T-helper 17 cell (primary cell): ENCODE measurements around the gene RCCD1. TPM values are rescaled to one million over a fixed set of nuclear protein-coding genes. Genes with fewer than 3 reads are reported as not detected.

Experiments used
- ATAC-seq: fragments of 150-1000 bp; cut with Tn5 transposase; 2 replicates; pipeline ENCODE4 v1.10.0; 2021; ENCODE audit warnings: mild to moderate bottlenecking, moderate library complexity
- DNase-seq, 3 donors: peaks; one replicate each; pipeline versions ENCODE4 v3.0.0 to v3.0.0-alpha.2; 2020 to 2021
- H3K9me3 ChIP-seq: one replicate; pipeline ENCODE4 v1.7.0; 2013; ENCODE audit warnings: low read length, mild to moderate bottlenecking; ENCODE audit not compliant: control insufficient read depth, poor library complexity, severe bottlenecking
- H3K27ac Mint-ChIP-seq: one replicate; pipeline ENCODE4 v1.8.0; 2022; ENCODE audit warnings: mild to moderate bottlenecking, moderate library complexity, mixed read lengths
- H3K27me3 Mint-ChIP-seq: one replicate; pipeline ENCODE4 v1.8.0; 2022; ENCODE audit warnings: mixed read lengths
- H3K36me3 Mint-ChIP-seq: one replicate; pipeline ENCODE4 v1.8.0; 2022; ENCODE audit warnings: low read depth, mixed read lengths
- H3K4me1 Mint-ChIP-seq: one replicate; pipeline ENCODE4 v1.8.0; 2022; ENCODE audit warnings: mild to moderate bottlenecking, mixed read lengths
- H3K4me3 Mint-ChIP-seq: one replicate; pipeline ENCODE4 v1.8.0; 2022; ENCODE audit warnings: mild to moderate bottlenecking, moderate library complexity, mixed read lengths
- total RNA-seq, 4 donors: library from RNA in 2 of 4; stranded (reverse) in 2 of 4; gene quantifications; one replicate each; pipeline ENCODE4 v1.2.3 and lab custom pipeline; 2022 to 2026

RCCD1 gene
- total RNA-seq, 2 donors from 2014 or later, result 3.7 to 5.3 TPM

DNA sequence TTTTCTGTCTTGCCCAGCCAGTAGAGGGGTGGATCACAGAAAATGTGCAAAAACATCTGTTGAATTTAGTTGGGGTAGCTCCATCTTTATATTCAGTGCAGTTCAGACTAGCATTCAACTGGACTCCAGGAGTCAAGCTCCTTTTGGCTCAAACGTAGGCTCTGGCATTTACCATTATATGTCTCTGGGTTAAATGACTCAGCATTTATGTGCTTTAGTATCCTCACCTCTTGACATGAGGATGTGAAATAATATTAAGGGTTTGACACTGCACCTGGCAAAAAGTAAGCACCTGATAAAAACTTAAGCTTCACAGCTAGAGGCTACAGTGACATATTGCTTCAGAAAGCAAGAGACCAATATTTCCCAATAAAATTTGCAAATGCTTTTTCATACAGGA is 24.9 kb downstream of the RCCD1 start:
- Mint-ChIP-seq H3K4me3 (no peak overlapping the region), H3K27ac (no peak overlapping the region), H3K27me3 (no peaks in the 10 kb centered on the region), H3K4me1 (peaks cover 4% of the 10 kb centered on the region), H3K36me3 (peaks cover under 1% of the 10 kb centered on the region)
- DNase-seq (no peak), ATAC-seq (no peak)
- no peaks in the 10 kb centered on the region for H3K9me3 ChIP-seq

DNA sequence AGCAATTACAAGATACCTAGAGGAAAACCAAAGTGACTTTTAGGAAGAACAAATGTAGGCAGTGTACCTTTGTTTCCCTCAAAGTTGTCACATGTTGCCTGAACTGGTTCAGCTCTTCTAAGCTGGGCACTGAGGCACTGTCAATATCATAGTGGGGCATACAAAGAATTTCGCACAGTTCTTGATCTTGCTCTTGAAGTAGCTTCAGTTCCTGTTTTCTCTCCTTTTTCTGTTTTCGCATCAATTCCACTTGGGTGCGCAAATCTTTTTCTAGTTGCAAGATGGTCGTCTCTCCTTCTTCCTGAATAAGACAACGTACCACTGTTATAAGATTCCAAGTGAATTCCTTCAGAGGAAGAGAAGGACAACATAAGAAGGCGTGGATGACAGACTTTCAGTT is 27.0 kb downstream of the RCCD1 start:
- ATAC-seq (no peak), DNase-seq (no peak)
- H3K4me1 Mint-ChIP-seq, result peaks cover 3% of the 10 kb centered on the region
- no peak overlapping the region for H3K4me3 Mint-ChIP-seq
- H3K27me3 Mint-ChIP-seq, result no peaks in the 10 kb centered on the region
- H3K36me3 Mint-ChIP-seq, result no peaks in the 10 kb centered on the region
- no peak overlapping the region for H3K27ac Mint-ChIP-seq
- H3K9me3 ChIP-seq, result no peaks in the 10 kb centered on the region

GRCh38 chr15:90982135-90982534 is 27.5 kb downstream of the RCCD1 start:
- Mint-ChIP-seq H3K27me3 (no peaks in the 10 kb centered on the region), H3K27ac (no peak overlapping the region), H3K4me1 (peaks cover 3% of the 10 kb centered on the region), H3K36me3 (no peaks in the 10 kb centered on the region), H3K4me3 (no peak overlapping the region)
- DNase-seq (no peak), ATAC-seq (no peak)
- H3K9me3 ChIP-seq, result no peaks in the 10 kb centered on the region

- H3K36me3 Mint-ChIP-seq, result no peaks in the 10 kb centered on the region
- H3K27ac Mint-ChIP-seq, result no peak overlapping the region
- H3K4me1 Mint-ChIP-seq, result peaks cover 19% of the 10 kb centered on the region
- no peaks in the 10 kb centered on the region for H3K9me3 ChIP-seq
- no peaks in the 10 kb centered on the region for H3K27me3 Mint-ChIP-seq
- DNase-seq (no peak), ATAC-seq (no peak)
- no peak overlapping the region for H3K4me3 Mint-ChIP-seq
Observed at GRCh38 chr15:90986790-90987507, 32.3 kb downstream of the RCCD1 start.

GRCh38 chr15:90987561-90988141 is 33.0 kb downstream of the RCCD1 start:
- H3K27ac Mint-ChIP-seq, result no peak overlapping the region
- H3K27me3 Mint-ChIP-seq, result no peaks in the 10 kb centered on the region
- H3K4me1 Mint-ChIP-seq, result peaks cover 20% of the 10 kb centered on the region
- peak overlapping the region; percentile 76 for H3K4me3 Mint-ChIP-seq
- H3K9me3 ChIP-seq, result no peaks in the 10 kb centered on the region
- no peak for ATAC-seq
- no peaks in the 10 kb centered on the region for H3K36me3 Mint-ChIP-seq
- no peak for DNase-seq

DNA sequence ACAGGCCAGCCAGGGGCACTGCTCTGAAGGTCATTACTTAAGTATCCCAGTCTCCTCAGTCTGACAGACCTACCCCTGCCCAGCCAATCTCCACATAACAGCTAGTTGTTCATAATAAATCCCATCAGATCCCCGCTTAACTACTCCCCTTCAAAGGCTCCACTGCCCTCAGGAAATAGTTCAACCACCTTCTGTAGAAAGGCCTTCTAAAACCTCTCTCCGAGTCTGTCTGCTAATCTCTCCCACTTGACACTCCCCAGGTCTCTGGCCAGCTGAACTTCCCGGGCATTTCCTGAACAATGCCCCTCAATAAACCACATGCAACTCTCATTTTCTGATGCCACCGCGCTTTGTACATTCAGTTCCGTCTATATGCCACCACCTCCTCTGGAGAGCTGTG is 33.6 kb downstream of the RCCD1 start:
- Mint-ChIP-seq H3K4me1 (peaks cover 18% of the 10 kb centered on the region), H3K27ac (peak overlapping the region; percentile 19), H3K36me3 (no peaks in the 10 kb centered on the region), H3K27me3 (no peaks in the 10 kb centered on the region), H3K4me3 (peak overlapping the region; percentile 76)
- DNase-seq, result no peak
- peak; percentile 14 for ATAC-seq
- H3K9me3 ChIP-seq, result no peaks in the 10 kb centered on the region

DNA sequence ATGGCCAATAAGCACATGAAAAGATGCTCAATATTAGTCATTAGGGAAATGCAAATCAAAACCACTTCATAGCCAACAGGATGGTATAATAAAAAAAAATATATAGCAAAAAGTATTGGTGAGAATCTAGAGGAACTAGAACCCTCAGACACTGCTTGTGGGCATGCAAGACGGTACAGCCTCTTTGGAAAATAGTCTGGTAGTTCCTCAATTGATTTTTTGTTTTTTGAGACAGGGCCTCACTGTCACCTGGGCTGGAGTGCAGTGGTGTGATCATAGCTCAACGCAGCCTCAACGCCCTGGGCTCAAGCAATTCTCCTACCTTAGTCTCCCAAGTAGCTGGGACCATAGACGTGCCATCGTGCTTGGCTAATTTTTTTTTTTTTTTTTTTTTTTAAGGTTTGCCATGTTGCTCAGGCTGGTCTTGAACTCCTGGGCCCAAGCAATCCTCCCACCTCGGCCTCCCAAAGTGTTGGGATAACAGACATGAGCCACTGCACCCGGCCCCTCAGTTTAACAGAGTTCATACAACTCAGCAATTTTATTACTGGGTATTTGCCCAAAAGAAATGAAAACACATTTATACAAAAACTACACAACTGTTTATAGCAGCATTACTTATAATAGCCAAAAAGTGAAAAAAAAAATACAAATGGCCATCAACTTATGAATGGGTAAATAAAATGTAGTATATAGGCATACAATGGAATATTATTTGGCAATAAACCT is 34.5 kb downstream of the RCCD1 start:
- H3K9me3 ChIP-seq, result no peaks in the 10 kb centered on the region
- ATAC-seq (peak; percentile 21), DNase-seq (no peak)
- peaks cover under 1% of the 10 kb centered on the region for H3K36me3 Mint-ChIP-seq
- no peaks in the 10 kb centered on the region for H3K27me3 Mint-ChIP-seq
- H3K4me3 Mint-ChIP-seq, result no peak overlapping the region
- H3K4me1 Mint-ChIP-seq, result peaks cover 18% of the 10 kb centered on the region
- H3K27ac Mint-ChIP-seq, result peak overlapping the region; percentile 19

DNA sequence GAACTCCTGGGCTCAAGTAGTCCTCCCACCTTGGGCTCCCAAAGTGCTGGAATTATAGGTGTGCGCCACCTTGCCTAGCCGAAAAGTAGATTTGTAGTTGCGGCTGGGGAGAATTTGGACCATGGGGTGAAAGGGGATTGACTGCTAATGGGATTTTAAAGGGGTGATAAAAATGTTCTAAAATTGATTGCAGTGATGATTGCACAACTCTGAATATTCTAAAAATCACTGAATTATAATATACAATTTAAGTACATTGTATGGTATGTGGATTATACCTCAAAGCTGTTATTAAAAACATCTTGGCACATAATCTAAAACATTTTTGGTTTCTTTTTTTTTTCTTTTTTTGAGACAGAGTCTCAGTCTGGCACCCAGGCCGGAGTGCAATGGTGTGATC is 35.8 kb downstream of the RCCD1 start:
- Mint-ChIP-seq H3K36me3 (peaks cover 2% of the 10 kb centered on the region), H3K4me1 (peaks cover 22% of the 10 kb centered on the region), H3K4me3 (no peak overlapping the region), H3K27ac (no peak overlapping the region), H3K27me3 (no peaks in the 10 kb centered on the region)
- ATAC-seq (no peak), DNase-seq (no peak)
- no peaks in the 10 kb centered on the region for H3K9me3 ChIP-seq

- ATAC-seq, result no peak
- H3K27ac Mint-ChIP-seq, result no peak overlapping the region
- peak overlapping the region; percentile 50 for H3K4me3 Mint-ChIP-seq
- H3K9me3 ChIP-seq, result no peaks in the 10 kb centered on the region
- H3K36me3 Mint-ChIP-seq, result peaks cover 2% of the 10 kb centered on the region
- no peaks in the 10 kb centered on the region for H3K27me3 Mint-ChIP-seq
- DNase-seq, result no peak
- peaks cover 24% of the 10 kb centered on the region for H3K4me1 Mint-ChIP-seq
Observed at GRCh38 chr15:90991587-90992285, 37.1 kb downstream of the RCCD1 start.

DNA sequence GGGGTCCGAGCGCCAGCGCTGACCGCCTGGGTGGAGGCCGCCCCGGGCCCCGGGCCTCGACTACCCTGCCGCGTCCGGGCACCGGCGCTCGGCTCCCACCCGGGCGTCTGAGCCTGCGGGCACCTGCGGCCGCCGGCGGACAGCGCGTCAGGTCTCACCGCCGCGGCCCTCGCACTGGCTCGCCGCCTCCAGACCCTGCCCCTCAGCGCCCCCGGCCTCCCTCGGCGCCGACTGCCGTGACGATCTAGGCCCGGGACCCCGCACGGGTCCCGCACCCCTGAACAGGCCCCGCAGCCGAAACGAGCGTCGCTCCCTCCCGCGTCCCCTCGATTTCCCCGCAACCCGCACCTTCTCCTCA is 39.4 kb downstream of the RCCD1 start:
- Mint-ChIP-seq H3K27me3 (no peaks in the 10 kb centered on the region), H3K4me3 (peak overlapping the region; percentile 100), H3K27ac (peak overlapping the region; percentile 95), H3K36me3 (peaks cover 7% of the 10 kb centered on the region), H3K4me1 (peaks cover 15% of the 10 kb centered on the region)
- DNase-seq, result peak; percentile 5 to 21 (median 8)
- peak; percentile 8 for ATAC-seq
- H3K9me3 ChIP-seq, result no peaks in the 10 kb centered on the region

DNA sequence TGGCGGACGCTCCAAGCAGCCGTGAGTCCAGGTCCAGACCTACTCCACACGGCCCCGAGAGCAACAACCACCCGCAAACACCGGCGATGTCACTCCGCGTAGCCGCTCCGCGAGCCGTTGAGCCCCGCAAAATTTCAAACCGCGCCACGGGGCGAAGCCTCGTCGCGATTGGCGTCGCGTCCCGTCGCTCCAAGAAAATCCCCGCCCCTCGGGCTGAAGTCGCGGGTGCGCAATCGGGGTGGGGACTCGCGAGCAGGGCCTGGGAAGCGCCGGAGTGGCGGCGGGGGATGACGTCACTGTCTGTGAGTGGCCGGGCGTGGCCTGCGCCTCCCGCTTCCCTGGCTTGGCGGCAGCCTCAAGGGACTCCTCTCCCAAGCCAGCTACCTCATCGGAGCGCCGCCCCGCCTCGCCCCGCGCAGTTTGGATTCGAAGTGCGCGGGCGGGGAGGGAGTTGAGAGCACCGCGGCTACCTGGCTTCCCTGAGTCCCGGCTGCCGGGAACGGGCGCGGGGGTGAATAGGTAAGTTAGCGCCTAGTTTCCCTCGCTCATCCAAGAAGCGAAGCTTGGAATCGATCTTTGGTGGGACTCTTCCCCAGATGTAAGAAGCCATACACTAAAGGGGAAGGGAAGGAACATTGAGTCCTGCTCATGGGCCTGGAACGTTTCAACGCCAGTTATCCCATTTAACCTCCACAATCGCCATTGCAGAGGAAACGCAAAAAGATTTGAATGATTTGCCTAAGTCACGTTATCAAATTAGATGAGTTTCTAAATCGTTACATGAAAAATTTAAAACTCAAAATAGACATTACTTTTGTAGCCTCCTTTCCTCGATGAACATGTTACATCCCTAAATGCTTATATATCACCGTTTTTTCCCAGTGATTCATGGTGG is 40.0 kb downstream of the RCCD1 start, which contains the start of gene PRC1:
PRC1 (minus strand) TSS at position 119 of the 895 bp plus-strand sequence; CDS start at position 1, 118 bp downstream.
- peak; percentile 96 to 99 (median 98) for DNase-seq
- peak within 1 kb of the TSS; percentile 100 for H3K4me3 Mint-ChIP-seq
- peaks cover 10% of the 10 kb centered on the region for H3K36me3 Mint-ChIP-seq
- peak within 1 kb of the TSS; percentile 95 for H3K27ac Mint-ChIP-seq
- no peaks in the 10 kb centered on the region for H3K27me3 Mint-ChIP-seq
- H3K9me3 ChIP-seq, result no peaks in the 10 kb centered on the region
- peaks cover 15% of the 10 kb centered on the region for H3K4me1 Mint-ChIP-seq
- ATAC-seq, result peak; percentile 98

GRCh38 chr15:90998737-90999136 is 44.1 kb downstream of the RCCD1 start:
- no peak for DNase-seq
- Mint-ChIP-seq H3K4me1 (peaks cover 12% of the 10 kb centered on the region), H3K4me3 (no peak overlapping the region)

More at GRCh38 chr15:90998737-90999136, 44.1 kb downstream of the RCCD1 start:
- Mint-ChIP-seq H3K36me3 (peaks cover 11% of the 10 kb centered on the region), H3K27ac (no peak overlapping the region), H3K27me3 (no peaks in the 10 kb centered on the region)
- H3K9me3 ChIP-seq, result no peaks in the 10 kb centered on the region
- no peak for ATAC-seq
